ENCODE data around the gene RRAGC.
A peak's percentile ranks its signal among the peaks of the same experiment; 100 is the strongest.
"Not testable (repeated sequence)": the region's sequence is repeated elsewhere in the genome, so short reads cannot be mapped to it uniquely, and the experiment has no call there.

The RRAGC gene

GRCh38 chr1:38815903-38816627, 43.5 kb downstream of the RRAGC start:
- DNase-seq = peak; percentile 19

GRCh38 chr1:38814984-38815464, 44.5 kb downstream of the RRAGC start:
- DNase-seq = no peak

GRCh38 chr1:38814444-38814983, 45.1 kb downstream of the RRAGC start:
- DNase-seq = no peak

GRCh38 chr1:38812981-38813380, 46.6 kb downstream of the RRAGC start:
- no peak for DNase-seq

DNA sequence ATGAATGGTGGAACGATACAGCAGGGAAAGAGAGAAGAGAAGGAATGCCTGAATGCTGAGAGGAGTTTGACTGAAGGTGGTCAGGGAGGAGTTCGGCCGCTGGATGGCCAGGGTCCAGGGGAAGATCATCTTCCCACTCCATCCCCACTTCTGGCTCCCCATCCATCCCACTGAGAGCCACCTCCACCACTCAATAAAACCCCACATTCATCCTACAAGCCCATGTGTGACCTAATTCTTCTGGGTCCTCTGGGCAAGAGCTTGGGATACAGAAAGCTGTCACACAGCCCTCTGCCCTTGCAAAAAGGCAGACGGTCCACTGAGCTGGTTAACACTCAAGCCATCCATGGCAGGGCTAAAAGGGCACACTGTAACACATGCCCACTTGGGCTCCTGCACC, 48.1 kb downstream of the RRAGC start:
- DNase-seq = not testable (repeated sequence)

DNA sequence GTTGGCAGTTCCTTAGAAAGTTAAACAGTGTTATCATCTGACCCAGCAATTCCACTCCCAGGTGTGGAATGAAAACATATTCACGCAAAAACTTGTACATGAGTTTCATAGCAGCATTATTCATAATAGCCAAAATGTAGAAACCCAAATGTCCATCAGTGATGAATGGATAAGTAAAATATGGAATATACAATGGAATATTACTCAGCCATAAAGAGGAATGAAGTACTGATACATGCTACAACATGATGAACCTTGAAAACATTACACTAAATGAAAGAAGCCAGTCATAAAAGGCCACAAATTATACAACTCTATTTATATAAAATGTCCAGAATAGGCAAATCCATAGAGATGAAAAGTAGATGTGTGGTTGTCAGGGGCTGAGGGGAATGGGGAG, 53.5 kb downstream of the RRAGC start:
- DNase-seq = no peak

DNA sequence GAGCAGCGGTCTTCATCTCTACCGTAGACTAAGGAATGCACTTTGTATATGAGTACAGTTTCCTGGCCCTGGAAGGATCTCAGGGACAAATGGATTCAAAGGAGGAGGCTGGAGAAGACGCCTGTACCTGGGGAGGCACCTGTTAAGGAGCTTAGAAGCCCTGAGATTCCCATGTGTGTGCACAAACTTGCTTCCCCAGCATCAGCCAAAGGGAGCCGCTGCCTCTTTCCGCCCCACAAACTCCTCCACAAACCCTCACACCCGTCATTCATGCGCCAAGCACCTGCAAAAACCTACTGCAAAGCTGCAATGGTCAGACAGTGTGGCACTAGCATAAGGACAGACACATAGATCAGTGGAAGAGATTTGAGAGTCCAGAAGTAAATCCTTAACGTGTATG, 54.5 kb downstream of the RRAGC start:
- DNase-seq = no peak

GRCh38 chr1:38804062-38804886, 55.3 kb downstream of the RRAGC start:
- no peak for DNase-seq

DNA sequence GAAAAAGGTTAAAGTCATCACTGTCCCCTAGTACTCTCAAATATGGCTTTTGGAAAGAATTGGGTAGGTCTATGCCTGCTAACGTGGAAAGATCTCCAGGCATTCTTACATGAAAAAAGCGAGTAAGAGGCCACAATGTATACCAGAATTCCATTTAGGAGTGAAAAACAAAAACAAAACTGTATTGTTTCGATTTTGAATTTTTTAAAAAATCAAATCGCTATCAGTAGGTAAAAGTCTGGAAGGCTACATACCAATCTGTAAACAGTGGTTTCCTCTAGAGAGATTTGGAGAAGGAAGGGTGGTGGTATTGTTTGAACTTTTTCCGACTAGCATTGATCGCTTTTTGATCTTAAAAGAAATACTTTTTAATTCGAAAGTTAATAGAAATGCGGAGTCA, 55.9 kb downstream of the RRAGC start:
- no peak for DNase-seq

DNA sequence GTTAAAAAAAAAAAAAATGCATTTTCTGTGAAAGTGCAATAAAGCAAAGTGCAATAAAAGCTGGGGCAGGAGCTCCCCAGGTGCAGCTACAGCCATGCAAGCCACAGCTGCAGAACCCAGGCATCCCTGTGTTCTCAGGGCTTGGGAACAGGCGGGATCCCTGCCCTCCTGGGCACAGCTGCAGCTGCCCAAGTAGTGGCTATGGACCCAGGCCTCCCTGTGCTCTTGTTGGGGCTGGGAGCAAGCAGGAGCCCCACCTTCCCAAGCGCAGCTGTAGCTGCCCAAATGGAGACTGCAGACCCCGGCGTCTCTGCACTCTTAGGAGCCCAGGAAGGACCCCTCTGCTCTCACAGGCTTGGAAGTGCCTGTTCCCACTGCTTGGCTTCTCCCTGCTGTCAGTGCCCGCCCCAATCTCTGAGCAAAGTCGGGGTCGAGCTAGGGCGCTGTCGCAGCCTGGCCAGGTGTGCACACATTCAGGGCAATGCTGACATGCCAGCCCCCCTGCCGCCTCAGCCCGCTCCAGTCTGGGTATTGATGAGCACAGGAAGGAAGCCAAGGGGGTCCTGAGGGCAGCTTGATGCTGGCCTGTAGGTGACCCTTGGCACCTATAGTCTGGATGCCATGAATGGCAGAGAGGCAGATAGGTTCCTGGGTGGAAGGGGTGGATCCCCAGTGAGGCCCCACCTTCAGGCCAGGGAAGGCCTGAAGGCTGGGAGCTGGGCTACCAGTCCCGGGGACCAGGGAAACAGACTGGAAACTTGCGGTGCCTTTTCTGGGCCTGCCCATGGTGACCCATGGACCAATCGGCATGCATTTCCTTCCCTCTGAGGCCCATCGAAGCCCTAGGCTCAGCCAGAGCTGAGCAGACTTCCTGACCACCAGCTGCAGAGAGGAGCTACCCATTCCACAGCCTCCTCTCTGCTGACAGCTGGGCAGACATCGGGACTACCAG, 58.6 kb downstream of the RRAGC start:
- DNase-seq = no peak

DNA sequence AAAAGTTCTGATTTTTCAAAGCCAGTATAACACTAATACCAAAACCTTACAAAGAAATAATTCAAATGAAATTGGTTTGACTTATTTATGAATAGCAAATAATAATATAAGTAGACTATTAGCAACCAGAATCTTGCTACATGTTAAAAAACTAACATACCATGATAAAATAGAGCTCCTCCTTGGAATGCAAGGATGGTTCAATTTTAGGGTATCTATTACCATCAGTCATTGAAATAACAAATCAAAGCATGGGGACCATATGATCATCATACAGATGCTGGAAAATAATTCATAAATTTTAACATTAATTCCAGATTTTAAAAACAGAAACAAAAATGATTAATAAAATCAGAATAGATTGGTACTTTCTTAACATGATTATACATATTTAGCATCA, 66.3 kb downstream of the RRAGC start:
- no peak for DNase-seq

DNA sequence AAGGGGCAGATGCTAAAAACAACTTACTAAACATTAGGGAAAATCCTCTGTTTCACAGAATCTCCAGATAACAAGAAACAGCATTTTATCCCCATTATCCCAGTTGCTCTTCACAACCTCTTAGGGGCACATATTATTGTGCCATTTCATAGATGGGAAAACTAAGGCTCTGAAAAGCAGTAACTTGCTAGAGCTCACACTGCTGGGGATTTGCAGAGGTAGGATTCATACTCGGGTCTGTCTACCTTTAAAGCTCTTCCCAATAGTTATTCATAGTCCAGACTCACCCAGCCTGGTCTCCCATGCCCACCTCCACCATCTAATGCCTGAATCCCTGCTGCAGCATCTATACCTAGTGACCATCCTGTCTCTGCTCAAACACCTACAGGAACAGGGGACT, 67.7 kb downstream of the RRAGC start:
- DNase-seq = no peak

DNA sequence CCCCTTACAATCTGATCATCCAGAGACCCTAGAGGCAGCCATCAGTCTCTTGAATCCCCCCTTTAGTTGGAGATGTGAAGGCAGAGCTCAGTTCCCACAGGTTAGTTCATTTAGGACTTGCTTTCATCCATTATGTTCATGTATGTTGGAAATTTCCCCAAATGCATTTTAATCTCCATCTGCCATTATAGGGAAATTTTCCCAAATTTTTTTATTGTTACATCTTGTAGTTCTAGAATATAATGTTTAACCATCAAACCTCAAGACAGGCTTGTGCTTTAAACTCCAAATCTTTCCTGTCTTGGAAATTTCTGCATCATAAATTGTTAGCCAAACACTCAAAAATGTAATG, 68.4 kb downstream of the RRAGC start:
- DNase-seq = no peak

DNA sequence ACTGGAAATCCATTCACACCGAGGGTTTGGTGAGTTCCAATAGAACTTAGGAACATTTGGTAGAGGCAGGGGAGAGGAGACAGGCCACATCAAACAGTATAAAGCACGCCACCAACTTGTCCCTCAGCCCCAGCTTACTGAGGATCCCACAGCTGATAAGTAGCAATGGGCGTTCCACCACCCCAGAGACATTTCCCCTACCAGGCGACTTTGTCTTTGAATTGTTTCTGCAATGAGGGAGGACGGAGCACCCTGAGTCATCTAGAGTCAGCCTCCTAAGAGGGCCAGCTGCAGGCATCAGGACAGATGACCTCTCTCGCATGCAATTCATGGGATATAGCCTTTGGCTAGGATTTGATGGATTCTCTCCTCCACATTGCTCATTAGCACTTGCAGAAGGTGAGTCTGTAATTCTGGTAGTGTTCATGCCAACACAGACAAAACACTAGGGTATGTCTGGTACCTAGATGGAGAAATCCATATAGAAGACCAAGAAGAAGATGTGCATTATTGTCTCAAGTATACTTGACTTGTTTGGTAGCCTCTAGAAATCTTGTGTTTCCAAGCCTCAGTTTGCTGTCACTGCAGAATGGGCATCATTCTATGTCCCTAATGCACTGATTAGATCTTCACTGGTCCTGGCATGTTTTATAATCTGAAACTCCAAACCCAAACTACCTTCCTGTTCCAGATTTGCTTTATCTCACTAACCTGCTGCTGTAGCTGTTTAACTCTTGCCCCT, 69.0 kb downstream of the RRAGC start:
- no peak for DNase-seq

DNA sequence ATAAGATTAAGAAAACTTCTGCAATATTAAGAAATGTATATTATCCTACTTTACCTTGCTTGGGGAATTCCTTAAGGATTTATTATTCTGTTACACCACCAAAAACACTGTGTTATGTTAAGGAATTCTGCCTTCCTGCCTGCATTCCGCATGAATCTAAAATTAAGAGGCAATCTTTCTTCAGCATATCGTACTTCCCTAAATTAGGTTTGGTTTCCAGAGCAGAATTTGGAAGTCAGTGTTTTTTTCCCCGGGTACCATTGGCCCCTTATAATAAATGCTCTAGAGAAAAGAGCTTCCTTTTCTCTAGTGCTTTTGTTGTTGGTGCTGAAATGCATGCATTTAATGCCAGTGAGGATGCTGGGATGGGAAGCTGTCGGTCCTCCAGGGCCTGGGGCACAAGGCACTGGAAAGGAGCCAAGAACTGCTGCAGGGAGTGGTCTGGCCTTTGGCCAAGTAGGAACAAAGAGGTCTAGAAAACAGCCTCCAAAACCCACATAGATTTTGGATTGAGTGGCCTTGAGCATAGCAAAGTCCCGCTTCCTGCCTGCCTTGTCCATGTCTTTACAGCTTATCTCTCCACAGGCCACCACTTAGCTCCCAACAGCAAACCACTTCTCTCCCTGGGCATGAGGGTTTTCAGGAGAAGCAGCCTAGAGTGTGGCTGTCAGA, 69.9 kb downstream of the RRAGC start:
- no peak for DNase-seq

DNA sequence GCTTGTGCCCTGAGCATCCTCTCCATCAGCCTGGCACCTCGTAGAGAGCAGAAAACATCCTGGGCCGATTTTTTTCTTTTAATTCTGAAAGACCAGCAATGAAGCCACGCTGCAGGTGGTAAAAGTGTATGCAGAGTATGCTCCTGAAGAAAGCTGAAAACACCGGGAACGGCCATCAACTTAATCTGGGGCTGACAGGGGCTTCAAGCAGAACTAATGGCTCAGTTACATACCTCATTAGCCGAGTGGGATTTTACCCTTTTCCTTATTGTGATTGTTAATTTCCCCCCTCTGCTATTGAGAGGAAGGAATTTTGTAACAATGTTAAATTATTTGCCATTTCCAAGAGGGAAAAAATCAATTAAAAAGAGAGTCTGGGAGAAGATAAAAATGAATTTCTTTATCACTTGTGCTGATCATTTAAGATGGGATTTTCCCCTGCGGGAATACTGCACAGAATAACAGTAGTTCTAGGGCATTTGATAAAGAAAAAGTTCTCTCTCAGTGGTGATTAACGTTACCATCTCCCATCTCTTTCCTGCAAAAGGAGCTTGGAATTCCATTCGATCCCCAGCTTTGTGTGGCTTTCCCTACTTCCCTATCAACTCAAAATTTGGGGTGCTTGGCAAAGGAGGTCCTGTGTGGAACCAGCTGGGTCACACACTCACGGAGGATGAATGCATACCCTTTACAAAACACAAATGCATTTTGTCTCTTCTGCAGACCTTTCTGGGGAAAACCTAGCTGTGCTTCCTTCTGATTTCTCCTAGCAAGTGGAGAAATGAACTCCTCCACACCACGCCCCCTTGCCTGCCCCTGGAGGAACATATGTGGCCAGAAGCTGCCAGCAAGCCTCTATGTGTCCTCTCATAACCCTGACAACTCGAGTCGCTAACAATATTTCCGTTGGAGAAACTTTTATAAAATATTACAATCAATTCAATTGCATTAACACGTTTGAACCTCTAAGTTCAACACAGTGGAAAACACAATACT, 70.9 kb downstream of the RRAGC start:
- no peak for DNase-seq

Measured in stimulated activated CD4-positive, alpha-beta T cell treated with anti-CD3 and anti-CD28 coated beads, Interleukin-1b, Interleukin-23, amount 100 ng/mL, for 48 hours (primary cell).